Ammon's horn (tissue), 1 donor: Measurements from ENCODE around the gene AIRE.
"Not testable (repeated sequence)": the region's sequence is repeated elsewhere in the genome, so short reads cannot be mapped to it uniquely, and the experiment has no call there.

Source experiments
- DNase-seq: peaks from one replicate; pipeline ENCODE4 v3.0.0-alpha.2; 2016; ENCODE audit warnings: low spot score

Gene AIRE

DNA sequence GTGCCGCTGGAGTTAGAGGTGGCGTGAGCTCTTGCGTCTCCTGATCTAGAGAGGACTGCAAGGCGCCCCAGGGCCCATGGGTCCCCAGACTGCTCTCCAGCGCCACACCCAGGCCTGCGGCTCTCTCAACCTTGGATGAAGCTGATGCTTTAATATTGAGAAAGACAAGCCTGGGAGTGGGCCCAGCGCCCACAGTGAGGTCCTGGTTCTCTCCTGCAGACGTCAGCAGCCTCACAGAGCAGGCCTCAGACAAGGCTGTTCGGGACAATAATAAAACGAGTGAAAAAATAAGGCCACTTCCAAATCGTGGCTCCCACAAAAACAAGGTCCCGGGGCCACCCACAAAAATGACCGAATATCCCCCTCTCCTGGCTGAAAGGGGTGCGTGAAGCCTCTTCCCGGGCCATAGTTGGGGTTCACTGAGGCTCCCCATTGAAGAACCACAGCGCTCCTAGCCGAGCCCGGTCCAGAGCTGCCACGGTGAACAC lies 18.0 kb upstream of the AIRE start:
- DNase-seq: no peak

DNA sequence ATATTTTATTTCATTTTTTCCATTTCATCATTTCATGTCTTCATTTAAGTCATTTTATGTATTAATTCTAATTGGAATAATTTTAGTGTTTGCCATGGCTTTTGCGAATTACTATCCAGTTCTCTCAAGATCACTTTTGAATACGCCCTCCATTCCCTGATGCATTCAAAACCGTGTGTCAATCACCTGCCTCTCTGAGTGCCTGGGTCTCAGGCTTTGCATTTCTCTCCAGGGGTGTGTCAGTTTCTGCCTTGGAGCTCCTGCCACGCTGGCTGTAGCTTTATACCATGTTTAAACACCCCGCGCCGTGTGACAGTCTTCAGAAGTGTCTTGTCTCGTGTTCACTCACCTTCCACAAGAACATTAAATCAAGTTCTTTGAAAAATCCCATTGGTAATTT lies 16.6 kb upstream of the AIRE start:
- no peak for DNase-seq

DNA sequence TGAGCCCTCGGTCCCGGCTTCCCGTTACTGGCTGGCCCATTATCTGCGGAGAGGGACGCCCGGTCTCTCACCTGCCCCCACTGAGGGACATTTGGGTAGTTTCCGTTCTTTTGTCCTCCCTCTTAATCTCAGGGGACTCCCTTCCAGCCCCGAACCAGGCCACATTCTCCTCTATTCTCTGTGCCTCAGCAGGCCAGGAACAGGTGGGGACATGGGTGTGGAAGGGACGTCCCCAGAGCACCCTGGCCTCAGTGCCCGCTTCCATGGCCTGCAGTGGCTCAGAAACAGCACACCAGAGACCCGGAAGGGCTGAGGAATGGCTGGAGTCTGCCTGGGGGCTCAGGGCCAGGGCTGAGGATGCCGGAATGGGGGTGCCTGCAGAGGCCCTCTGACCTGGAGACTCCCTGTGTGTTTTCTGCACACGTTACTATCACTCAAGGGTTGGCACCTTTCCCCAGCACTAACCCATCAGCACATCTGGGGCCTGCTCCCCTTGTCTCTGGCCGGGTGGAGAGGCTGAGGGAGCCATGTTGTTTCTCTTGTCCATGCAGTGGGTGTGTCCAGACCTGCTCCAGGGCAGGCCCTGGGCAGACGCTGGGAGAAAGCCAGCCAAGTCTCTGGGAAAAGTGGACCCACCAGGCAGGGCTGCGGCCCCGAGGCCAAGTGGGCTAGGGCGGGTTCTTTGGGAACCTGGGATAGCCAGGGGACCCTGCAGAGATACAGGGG lies 14.0 kb upstream of the AIRE start:
- no peak for DNase-seq

DNA sequence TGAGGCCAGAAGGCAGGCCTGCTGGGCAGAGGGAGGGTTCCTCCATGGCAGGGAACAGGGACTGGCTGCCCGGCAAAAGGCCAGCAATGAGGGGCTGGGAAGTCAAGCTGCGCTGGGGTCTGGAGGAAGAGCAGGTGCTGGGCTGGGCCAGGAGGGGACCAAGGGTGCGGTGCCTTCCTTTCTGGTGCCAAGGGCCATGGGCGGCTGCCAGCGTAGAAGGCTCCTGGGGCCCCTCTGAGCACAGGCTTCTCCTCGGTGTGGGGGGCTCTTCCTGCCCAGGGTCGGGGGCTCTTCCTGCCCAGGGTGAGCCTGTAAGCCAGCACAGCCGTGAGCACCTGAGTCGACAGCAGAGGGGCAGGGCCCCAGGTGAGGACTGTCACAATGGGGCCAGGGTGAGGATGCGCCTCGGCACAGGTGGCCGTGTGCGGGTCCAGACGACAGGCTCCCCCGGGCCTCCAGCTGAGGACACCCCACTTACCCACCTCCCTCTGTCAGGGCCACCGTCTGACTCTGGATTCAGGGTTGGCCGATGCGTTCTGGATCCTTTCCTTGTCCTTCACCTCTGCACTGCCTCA lies 13.3 kb upstream of the AIRE start:
- DNase-seq: no peak

DNA sequence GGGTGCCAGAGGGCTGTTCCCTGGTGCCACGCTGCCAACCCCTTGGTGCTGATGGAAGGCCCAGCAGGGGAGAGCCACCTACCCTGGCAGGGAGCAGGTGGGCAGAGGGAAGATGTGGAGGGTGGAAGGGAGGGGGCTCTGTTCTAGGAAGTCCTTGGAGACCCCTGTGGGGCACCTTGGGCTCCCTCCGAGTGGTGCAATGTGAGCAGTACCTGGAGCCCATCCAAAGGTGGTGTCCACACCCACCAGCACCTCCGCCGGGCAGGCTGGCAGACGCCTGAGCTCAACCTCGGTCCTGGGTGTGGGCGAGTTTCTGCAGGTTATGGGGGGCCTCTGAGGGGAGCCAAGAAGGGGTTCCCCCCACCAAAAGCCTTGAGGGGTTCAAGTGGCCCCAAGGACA lies 12.6 kb upstream of the AIRE start:
- no peak for DNase-seq

DNA sequence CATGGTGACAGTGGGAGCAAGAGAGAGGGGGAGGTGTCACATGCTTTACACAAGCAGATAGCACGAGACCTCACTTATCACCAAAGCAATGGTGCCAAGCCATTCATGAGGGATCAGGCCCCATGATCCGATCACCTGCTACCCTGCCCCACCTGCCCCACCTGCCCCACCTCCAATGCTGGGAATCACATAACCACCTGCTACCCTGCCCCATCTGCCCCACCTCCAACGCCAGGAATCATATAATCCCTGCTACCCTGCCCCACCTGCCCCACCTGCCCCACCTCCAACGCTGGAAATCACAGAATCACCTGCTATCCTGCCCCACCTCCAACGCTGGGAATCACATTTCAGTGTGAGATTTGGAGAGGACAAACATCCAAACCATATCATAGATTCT lies 10.6 kb upstream of the AIRE start:
- DNase-seq: no peak

DNA sequence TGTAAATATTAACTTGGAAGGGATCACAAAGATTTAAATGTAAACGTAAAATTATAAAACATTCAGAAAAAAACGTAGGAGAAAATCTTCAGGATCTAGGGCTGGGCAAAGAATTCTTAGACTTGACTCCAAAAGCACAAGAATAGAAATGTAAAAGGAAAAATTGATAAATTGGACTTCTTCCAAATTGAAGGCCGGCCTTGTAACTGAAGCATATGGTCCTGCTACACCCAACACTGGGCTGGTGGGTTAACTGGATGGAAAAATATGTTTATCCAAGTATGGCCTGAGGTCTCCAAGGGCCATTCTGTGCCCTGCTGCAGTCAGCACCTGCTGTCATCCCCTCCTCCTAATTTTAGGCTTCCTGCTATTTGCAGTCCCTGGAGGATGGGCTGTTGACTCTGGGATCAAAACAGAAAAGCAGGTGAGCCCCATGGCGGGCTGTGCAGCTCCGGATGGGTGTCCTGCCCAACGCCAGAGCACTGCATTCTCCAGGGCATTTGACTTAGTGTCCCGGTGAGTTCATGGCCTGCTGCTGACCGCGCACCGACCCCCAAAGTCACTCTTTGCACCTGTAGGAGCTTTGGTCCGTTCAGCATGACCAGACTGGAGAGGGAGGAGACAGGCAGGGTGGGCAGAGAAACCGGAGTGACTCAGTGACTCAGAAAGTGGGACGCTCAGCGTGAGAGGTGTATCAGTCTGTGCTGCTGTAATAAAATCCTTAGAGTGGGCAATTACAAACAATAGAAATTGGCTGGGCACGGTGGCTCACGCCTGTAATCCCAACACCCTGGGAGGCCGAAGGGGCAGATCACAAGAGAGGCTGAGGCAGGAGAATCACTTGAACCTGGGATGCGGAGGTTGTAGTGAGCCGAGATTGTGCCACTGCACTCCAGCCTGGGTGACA lies 6.1 kb upstream of the AIRE start:
- no peak for DNase-seq

DNA sequence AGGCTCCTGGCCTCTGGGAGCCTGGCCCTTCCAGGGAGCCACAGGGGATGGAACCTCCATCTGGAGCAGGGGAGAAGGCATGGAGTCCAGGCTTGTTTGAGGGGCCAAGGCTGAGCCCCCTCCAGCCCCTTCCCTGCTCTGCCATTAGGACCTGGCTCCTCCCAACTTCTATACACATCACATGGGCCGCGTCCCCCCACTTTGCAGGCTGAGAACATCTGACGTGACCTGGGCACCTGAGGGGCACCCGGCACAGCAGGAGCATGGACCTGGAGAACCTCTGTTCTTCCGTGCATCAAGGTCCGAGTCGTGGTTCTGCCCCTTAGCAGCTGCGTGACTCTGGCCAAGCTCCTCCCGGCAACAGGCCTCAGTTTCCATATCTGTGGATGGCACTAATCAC lies 3.9 kb upstream of the AIRE start:
- no peak for DNase-seq

DNA sequence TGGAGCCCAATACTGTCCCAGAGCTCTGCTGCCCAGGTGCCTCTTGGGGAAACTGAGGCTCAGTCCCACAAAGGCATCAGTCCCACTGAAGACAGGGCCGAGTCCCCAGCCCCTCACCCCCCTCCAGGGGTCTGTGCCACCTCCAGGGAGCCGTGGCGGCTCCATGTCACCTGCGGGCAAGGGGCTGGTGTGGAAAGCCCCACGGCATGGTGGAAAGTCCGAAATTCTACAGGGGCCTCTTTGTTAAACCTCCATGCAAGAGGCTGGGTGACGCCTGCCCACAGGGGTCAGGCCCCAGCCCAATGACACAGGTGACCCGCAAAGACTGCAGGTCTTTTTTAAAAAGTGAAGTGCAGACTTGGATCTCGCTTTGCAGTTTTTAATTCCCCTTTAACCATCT lies 3.3 kb upstream of the AIRE start:
- no peak for DNase-seq

DNA sequence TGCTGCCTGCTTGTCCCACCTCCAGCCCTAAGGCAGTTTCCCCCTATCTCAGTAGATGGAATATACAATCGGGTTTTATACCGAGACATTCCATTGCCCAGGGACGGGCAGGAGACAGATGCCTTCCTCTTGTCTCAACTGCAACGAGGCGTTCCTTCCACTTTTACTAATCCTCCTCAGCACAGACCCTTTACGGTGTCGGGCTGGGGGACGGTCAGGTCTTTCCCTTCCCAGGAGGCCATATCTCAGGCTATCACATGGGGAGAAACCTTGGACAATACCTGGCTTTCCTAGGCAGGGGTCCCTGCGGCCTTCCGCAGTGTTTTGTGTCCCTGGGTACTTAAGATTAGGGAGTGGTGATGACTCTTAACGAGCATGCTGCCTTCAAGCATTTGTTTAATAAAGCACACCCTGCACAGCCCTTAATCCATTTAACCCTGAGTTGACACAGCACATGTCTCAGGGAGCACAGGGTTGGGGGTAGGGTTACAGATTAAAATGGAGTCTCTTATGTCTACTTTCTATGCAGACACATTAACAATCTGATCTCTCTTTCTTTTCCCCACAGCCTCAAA lies 2.4 kb upstream of the AIRE start:
- not testable (repeated sequence) for DNase-seq

DNA sequence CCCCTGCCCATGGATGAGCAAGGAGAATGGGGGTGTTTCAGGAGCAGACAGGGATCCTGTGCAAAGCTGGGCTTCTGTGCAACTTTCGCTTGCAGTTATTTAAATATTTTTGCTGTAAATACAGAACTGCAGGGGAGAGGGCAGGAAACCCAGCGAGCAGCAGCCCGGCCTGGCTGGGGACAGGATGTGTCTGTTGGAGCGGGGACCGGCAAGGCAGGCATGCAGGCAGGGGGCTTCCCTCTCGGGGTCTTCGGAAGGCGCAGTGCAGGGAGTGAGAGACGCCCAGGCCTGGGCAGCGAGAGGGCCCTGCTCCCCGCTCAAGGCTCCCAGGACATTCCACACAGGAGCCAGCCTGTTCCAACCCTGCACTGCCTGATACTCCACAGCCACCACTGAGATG lies 1.7 kb upstream of the AIRE start:
- DNase-seq: no peak

DNA sequence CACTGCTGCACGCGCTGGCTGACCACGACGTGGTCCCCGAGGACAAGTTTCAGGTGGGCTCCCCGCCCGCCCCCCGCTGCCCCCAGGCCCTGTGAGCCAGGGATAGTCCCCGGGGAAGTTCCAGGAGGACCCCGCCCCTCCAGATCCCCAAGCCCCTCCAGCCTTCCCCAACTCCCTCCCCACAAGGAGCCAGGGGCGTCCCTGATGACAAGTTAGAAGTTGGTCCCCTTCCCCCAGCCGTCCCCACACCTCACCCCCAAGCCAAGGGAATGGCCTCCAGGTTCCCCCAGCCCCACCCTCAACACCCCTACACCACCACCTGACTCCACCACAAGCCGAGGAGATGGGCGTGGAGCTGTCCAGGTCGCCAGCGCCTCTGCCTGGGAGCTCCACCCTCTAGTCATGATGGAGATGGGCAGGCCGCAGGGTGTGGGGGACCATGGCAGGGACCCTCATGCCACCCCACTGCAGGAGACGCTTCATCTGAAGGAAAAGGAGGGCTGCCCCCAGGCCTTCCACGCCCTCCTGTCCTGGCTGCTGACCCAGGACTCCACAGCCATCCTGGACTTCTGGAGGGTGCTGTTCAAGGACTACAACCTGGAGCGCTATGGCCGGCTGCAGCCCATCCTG lies 525 bp downstream of the AIRE start:
- no peak for DNase-seq

DNA sequence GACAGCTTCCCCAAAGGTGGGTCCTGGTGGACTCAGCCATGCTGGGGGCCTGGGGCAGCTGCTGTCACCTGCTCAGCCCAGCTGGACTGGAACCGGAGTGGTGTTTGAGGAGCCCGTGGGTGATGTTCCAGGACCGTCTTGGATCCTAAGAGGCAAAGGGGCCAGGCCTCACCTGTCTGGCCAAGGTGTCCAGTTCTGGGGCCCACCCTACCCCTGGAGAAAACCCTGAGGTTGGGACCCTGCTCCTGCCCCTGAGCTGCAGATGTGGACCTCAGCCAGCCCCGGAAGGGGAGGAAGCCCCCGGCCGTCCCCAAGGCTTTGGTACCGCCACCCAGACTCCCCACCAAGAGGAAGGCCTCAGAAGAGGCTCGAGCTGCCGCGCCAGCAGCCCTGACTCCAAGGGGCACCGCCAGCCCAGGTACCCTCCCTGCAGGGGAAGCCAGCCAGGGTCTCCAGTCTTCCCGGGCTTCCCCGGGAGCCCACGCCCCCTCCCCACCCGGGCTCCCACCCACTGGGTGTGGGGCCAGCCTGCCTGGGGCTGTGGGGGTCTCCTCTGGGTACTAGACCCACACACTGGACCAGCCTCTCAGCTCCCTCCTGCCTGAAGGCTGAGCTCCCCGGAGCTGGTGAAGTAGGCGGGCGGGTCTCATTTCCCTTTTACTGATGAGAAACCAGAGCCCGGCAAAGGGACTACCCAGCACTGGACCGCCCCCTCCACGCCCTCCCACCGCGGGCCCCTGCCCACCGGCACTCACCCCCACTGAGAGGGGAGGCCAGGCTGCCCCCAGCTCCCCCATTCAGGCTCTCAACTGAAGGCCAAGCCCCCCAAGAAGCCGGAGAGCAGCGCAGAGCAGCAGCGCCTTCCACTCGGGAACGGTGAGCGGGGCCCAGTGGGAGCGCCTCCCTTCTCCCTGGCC lies 1.3 kb downstream of the AIRE start:
- DNase-seq: no peak

DNA sequence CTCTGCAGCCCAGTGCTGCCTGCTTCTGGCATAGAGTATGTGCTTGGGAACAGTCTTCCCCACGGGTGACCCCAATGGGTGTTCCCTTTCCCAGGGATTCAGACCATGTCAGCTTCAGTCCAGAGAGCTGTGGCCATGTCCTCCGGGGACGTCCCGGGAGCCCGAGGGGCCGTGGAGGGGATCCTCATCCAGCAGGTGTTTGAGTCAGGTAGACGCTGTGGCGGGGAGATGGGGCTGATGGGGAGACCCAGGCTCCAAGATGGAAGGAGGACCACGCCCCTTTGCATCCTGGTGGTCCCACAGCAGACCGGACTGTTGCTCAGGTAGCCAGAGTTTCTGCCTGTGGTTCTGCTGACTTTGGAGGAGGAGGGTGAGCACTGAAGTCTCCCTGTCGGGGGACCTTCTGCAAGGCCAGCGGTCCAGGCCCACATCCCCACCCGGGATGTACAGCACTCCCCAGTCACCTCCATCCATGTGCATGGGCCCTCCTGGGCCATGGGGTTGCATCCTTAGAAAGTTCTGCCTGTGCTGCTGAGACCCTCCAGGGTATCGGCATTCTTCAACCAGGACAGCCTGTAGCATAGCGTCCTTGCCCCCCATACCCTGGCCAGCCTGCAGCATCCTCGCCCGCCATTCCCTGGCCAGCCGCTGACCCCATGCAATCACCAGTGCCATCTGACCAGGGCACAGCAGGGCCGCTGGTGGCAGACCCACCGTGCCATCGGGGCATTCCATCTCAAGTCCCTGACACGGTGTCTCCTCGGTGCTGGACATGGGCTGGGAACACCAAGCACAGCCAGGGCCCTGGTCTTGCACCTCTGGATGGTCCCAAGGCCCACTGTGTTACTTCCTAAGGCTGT lies 2.8 kb downstream of the AIRE start:
- DNase-seq: no peak

DNA sequence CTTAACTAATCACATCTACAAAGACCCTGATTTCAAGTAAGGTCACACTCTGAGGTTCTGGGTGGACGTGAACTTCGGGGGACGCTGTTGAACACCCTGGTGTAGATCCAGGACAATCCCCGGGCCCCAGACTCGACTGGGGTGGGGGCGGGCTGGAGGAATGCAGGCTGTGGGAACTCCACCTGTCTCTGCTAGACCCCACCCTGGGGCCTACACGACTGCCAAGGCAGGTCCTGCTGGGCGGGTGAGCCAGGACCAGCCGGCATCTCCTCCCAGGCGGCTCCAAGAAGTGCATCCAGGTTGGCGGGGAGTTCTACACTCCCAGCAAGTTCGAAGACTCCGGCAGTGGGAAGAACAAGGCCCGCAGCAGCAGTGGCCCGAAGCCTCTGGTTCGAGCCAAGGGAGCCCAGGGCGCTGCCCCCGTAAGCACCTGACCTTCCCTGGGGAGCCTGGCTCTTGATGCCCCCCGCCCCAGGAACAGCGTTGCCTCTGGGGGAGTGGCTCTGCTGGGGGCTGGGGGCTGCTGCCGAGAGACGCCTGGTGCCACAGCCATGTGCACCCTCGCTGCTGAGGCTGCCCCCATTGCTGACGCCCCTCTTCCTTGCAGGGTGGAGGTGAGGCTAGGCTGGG lies 3.8 kb downstream of the AIRE start:
- DNase-seq: no peak

DNA sequence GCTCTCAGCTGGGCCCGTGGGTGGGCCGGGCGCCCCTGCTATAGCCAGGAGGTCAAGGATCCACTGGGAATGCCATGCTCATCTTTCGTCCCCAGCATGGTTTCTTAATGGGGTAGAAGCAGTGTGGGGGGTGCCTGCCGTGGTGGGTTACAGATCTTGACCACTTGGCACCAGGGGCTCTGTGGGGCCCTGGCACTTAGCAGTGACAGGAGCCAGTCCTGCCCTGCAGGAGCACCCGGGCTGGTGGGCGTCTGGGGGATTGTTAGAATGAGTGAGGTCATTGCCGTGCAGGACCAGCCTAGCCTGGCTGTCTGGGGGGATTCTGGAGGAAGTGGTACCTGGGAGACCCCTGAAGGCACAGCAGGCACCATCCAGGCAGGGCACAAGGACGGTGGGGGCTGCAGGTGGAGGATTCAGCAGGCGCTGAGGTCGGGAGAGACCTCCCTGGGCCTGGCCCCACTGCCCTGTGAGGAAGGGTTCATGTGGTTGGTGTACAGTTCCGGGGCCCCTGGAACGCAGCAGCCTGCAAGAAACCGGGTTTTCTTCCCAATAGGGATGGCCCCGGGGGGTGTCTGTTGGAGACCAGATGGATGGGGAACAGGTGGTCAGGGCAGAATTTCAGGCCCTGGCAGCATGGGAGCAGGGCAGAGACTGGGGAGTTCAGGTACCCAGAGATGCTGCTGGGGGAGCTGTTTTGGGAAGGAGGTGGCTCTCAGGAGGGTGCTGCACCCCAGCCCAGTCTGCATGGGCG lies 4.8 kb downstream of the AIRE start:
- no peak for DNase-seq

DNA sequence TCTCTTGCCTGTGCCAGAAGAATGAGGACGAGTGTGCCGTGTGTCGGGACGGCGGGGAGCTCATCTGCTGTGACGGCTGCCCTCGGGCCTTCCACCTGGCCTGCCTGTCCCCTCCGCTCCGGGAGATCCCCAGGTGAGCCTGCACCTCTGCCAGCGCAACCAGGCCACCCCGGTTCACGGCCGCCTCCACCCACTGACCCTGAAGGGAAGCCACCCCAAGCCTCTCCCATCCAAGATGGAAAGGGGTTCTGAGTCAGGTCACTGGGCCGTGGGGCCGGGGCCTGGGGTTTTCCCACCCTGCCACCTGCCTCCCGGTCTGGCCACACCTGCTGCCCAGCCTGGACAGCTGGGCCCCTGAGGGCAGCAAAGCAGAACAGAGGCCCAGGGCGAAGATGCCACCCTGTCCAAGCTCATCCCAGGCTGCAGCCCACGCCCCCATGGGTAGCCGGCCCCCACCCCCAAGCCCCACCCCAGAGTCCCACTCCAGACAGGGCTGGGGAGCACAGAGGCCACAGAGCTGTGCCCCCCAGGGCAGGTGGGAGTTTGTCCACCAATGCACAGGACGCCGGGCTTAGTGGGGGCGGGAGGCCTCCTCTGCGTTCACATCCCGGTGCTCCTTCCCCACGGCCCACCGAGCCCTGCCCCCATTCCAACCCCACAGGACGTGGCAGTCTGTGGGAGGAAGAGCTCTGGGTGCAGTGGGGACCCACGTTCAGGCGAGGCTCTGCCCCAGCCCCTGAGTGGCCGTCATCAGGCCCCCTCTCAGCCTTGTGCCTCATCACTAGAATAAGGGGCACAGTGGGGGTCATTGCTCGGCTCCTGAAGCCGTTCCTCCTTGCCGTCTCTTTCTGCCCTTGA lies 5.6 kb downstream of the AIRE start:
- no peak for DNase-seq
